ENCODE measurements around the gene CCSER2.
A peak's percentile ranks its signal among the peaks of the same experiment; 100 is the strongest.
"Not testable (repeated sequence)": the region's sequence is repeated elsewhere in the genome, so short reads cannot be mapped to it uniquely, and the experiment has no call there.

Gene CCSER2

DNA sequence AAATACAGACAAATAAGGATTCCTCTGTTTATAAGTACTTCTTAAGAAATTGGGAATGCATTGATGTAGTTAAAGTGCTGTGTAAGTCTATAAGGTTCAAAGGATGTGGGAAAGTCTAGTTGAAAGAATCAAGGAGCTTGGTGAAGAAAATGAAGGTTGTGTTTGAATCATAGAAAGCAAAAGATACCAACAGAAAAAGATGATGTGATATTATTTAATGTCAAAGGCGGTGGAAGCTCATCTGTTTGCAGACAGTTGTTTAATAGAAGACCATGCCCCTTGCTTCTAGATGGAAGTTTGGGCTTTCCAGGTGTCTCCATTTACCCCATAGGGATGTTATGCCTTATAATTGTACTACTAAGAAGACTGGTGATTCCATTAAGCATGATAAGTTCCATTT is 150.3 kb downstream of the CCSER2 start:
- Histone ChIP-seq H3K4me3 (ENCODE audit: low read depth, low read length) (no peak overlapping the region), H3K27ac (no peak overlapping the region), H3K36me3 (replicated peaks) (peaks cover 4% of the 10 kb centered on the region), H3K27me3 (replicated peaks) (no peaks in the 10 kb centered on the region)
- DNase-seq = no peak
- in situ Hi-C loops (cut with HindIII; ENCODE audit: low pct_ligation_motif_present, low sequenced_read_pairs) = no loop called here
- TF ChIP-seq, protein P1, sequence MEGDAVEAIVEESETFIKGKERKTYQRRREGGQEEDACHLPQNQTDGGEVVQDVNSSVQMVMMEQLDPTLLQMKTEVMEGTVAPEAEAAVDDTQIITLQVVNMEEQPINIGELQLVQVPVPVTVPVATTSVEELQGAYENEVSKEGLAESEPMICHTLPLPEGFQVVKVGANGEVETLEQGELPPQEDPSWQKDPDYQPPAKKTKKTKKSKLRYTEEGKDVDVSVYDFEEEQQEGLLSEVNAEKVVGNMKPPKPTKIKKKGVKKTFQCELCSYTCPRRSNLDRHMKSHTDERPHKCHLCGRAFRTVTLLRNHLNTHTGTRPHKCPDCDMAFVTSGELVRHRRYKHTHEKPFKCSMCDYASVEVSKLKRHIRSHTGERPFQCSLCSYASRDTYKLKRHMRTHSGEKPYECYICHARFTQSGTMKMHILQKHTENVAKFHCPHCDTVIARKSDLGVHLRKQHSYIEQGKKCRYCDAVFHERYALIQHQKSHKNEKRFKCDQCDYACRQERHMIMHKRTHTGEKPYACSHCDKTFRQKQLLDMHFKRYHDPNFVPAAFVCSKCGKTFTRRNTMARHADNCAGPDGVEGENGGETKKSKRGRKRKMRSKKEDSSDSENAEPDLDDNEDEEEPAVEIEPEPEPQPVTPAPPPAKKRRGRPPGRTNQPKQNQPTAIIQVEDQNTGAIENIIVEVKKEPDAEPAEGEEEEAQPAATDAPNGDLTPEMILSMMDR (IDR thresholded peaks at IDR 0.05; ENCODE audit: low read depth, low read length, missing control alignments) = no peak

DNA sequence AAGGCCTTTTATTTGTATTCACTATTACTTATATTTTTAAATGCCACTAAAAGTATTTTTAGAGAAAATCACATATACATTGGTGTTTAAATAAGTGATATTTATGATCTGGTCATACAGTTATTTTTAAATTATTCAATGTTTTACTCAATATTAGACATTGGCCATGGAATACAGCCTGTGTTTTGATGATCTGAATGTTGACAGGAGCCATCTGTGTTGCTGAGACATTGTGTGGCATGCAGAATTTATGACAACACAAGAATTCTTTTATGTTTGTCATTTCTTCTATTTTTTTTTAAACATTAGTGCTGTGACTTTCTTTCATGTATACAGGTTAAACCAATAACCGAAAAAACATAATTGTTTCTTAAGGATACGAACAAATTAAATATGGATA is 156.2 kb downstream of the CCSER2 start:
- no peak overlapping the region for H3K4me3 ChIP-seq (ENCODE audit: low read depth, low read length)
- H3K36me3 ChIP-seq (replicated peaks) = no peaks in the 10 kb centered on the region
- H3K27me3 ChIP-seq (replicated peaks) = no peaks in the 10 kb centered on the region
- no peak overlapping the region for H3K27ac ChIP-seq
- TF ChIP-seq, protein P1 (IDR thresholded peaks at IDR 0.05; ENCODE audit: low read depth, low read length, missing control alignments) = no peak
- in situ Hi-C loops (cut with HindIII; ENCODE audit: low pct_ligation_motif_present, low sequenced_read_pairs) = no loop called here
- no peak for DNase-seq

DNA sequence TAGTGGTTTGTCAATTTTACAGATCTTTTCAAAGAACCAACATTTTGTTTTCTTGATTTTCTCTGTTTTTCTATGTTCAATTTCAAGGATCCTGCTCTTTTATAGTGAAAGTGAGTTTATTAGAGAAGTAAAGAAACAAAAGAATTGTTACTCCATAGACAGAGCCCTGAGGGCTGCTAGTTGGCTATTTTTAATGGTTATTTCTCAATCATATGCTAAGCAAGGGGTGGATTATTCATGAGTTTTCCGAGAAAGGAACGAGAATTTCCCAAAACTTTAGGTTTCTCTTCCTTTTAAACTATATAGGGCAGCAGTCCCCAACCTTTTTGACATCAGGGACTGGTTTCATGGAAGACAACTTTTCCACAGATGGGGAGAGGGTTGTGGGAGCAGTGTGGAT is 165.0 kb downstream of the CCSER2 start:
- in situ Hi-C loops (cut with HindIII; ENCODE audit: low pct_ligation_motif_present, low sequenced_read_pairs) = no loop called here
- Histone ChIP-seq H3K27me3 (replicated peaks) (no peaks in the 10 kb centered on the region), H3K36me3 (replicated peaks) (no peaks in the 10 kb centered on the region), H3K27ac (no peak overlapping the region), H3K4me3 (ENCODE audit: low read depth, low read length) (no peak overlapping the region)
- TF ChIP-seq, protein P1 (IDR thresholded peaks at IDR 0.05; ENCODE audit: low read depth, low read length, missing control alignments) = no peak
- no peak for DNase-seq

DNA sequence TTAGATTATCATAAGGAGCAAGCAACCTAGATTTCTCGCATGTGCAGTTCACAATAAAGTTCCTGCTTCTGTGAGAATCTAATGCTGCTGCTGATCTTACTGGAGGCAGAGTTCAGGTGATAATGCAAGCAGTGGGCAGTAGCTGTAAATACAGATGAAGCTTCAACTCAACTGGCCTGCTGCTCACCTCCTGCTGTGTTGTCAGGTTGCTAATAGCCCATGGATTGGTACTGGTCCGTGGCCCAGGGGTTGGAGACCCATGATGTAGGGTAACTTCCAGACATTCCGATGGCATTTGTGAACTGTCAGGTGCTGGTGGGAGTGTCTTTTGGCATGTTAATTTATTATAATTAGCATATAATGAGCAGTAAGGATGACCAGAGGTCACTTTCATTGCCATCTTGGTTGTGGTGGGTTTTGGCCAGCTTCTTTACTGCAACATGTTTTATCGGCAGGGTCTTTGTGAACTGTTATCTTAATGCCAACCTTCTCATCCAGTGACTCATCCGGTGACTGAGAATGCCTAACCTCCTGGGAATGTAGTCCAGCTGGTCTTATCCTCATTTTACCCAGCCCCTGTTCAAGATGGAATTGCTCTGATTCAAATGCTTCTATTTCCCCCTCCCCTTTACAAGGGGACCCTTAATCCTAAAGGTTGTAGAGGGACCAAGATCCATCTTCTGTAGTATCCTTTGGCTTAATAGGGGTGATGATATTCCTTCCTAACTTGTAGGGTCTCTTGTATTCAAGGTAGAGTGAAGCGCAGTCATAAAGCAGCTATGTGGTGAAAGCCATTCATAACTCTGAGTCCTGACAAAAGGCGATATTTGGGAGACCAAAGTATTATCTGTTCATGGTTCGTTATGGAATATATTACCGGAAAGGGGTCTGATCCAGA is 165.8 kb downstream of the CCSER2 start:
- H3K27ac ChIP-seq = peak overlapping the region; percentile 38
- no peaks in the 10 kb centered on the region for H3K36me3 ChIP-seq (replicated peaks)
- TF ChIP-seq, protein P1 (IDR thresholded peaks at IDR 0.05; ENCODE audit: low read depth, low read length, missing control alignments) = no peak
- H3K27me3 ChIP-seq (replicated peaks) = no peaks in the 10 kb centered on the region
- in situ Hi-C loops (cut with HindIII; ENCODE audit: low pct_ligation_motif_present, low sequenced_read_pairs) = no loop called here
- H3K4me3 ChIP-seq (ENCODE audit: low read depth, low read length) = no peak overlapping the region
- peak; percentile 66 for DNase-seq

DNA sequence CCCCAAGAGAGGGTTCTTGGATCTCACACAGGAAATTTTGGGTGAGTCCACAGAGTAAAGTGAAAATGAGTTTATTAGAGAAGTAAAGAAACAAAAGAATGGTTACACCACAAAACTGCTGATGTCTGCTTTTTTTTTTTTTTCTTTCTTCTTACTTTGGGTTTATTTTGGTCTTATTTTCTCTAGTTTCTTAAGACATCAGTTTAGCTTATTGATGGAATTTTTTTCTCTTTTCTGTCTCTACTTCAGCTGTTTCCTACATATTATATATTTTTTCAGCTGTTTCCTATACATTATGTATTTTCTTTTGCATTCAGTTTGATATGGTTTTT is 166.4 kb downstream of the CCSER2 start:
- TF ChIP-seq, protein P1 (IDR thresholded peaks at IDR 0.05; ENCODE audit: low read depth, low read length, missing control alignments) = no peak
- peak overlapping the region; percentile 38 for H3K27ac ChIP-seq
- H3K36me3 ChIP-seq (replicated peaks) = no peaks in the 10 kb centered on the region
- H3K27me3 ChIP-seq (replicated peaks) = no peaks in the 10 kb centered on the region
- in situ Hi-C loops (cut with HindIII; ENCODE audit: low pct_ligation_motif_present, low sequenced_read_pairs) = no loop called here
- DNase-seq = no peak
- no peak overlapping the region for H3K4me3 ChIP-seq (ENCODE audit: low read depth, low read length)

DNA sequence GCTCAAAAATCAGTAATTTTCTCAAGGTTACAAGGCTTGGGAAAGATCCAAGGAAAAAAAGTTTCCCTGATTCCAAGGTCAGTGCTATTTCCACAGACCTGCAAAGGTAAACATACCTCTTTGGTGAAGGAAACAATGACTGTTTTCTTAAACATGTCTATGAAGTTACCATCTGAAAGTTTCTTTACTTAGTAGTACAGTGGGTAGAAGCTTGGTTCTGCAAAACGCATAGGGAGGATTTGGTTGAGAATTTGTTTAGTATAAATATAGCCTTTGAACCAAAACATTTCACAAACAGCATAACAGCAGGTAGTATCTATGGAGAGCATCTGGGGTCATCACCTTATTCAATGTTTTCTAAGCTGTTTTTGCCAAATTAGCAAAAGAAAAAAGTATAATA is 169.6 kb downstream of the CCSER2 start:
- no peaks in the 10 kb centered on the region for H3K36me3 ChIP-seq (replicated peaks)
- TF ChIP-seq, protein P1 (IDR thresholded peaks at IDR 0.05; ENCODE audit: low read depth, low read length, missing control alignments) = no peak
- H3K4me3 ChIP-seq (ENCODE audit: low read depth, low read length) = no peak overlapping the region
- no peak for DNase-seq
- no peaks in the 10 kb centered on the region for H3K27me3 ChIP-seq (replicated peaks)
- no peak overlapping the region for H3K27ac ChIP-seq
- in situ Hi-C loops (cut with HindIII; ENCODE audit: low pct_ligation_motif_present, low sequenced_read_pairs) = no loop called here

DNA sequence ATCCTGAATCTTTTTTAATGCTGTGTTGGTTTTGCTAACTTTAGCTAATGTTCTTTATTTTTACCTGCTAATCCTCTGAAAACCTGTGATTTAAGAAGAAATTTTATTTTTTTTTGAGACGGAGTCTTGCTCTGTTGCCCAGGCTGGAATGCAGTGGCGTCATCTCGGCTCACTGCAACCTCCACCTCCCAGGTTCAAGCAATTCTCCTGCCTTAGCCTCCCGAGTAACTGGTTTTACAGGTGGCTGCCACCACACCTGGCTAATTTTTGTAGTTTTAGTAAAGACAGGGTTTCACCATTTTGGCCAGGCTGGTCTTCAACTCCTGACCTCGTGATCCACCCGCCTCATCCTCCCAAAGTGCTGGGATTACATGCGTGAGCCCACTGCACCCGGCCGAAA is 170.7 kb downstream of the CCSER2 start:
- not testable (repeated sequence) for DNase-seq; H3K36me3 ChIP-seq (replicated peaks)

More for the DNA sequence above, 170.7 kb downstream of the CCSER2 start:
- H3K27me3 ChIP-seq (replicated peaks); H3K4me3 ChIP-seq (ENCODE audit: low read depth, low read length); in situ Hi-C loops (cut with HindIII; ENCODE audit: low pct_ligation_motif_present, low sequenced_read_pairs); H3K27ac ChIP-seq: not testable (repeated sequence)

Data from brain microvascular endothelial cell (primary cell).